Measurements from ENCODE around the gene MYZAP.

Gene MYZAP

GRCh38 chr15:57591822-57592367 lies at the start of gene MYZAP:
TSS of gene MYZAP (plus strand) at chr15:57591904. CDS start at chr15:57592035, 131 bp downstream.
- peak; percentile 37 for DNase-seq (ENCODE audit: low read depth)

DNA sequence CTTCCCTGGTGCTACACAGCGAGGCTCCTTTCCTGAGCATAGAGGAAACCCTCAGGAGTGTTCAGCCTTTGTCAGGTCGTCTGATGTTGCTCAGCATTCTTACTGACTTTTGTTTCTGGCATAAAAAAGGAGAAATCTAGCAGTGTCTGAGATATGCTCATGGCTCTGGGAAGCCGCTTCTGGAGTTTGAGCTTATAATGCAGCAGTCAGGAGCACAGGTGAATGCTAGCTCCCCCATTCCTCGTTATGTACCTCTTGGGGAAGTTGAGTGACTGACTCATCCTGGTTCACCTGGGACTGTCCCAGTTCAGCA lies 49.2 kb upstream of the MYZAP start:
- no peak for DNase-seq (ENCODE audit: low read depth)

DNA sequence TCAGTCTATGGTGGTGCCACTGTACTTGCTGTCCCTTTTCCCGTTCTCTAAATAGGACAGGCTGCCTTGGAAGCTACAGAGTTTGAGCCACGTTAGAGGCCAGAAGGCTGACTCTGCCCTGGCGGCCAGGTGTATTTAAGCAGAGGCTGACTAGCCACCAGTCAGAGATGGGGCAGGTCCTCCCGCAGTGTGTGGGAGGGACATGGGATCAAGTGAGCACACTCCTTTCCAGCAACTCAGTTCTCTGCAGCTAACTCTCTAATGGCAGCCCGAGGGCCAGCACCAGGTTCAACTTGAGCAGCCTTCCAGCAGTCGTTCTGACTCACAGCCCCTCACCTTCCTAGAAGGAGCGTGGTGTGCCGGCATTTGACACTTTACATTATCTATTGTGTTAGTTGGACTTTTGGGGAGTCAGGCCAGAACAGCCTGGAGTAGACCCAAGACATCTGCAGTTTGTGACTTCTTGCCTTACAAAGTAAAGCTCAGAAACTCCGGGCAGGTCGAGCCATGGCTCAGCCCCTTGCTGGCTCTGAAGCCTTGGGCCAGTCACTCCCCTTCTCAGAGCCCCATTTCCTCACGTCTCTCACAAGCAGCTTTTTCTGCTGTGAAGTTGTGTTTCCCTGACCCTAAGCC lies 46.7 kb upstream of the MYZAP start:
- no peak for DNase-seq (ENCODE audit: low read depth)

DNA sequence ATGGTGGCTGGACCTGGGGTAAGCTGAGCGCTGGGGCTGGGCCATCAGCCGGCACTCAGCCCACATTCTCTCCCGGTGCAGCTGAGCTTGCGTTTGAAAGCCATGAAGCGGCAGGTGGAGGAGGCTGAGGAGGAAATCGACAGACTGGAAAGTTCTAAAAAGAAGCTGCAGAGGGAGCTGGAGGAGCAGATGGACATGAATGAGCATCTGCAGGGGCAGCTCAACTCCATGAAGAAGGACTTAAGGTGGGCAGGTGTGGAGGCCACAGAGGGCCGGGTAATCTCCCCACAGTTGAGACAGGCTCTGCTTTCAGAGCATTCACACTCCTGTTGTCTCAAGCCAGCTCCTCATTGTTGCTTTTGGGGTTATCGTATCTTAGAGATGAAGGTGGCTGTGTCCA lies 45.7 kb upstream of the MYZAP start:
- DNase-seq (ENCODE audit: low read depth) = no peak

DNA sequence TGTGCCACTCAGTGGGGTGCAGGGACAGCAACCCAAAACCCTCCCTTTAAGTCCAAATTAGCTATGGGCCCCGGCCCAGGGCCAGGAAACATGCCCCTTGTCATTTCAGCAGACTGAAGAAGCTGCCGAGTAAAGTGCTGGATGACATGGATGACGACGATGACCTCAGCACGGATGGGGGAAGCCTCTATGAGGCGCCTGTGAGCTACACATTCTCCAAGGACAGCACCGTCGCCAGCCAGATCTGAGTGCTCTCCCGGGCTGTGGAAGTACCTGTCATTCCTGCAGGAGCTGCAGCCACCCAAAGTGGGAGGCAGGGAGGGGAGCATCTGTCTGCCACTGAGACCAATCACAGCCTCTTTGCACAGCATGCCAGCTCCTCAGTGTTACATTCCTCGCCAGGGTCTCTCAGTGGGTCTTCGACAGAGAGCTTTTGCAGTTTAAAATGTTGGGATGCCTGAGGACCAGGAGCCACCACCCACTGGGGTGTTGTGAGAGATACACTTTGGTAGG lies 44.4 kb upstream of the MYZAP start:
- DNase-seq (ENCODE audit: low read depth) = no peak

DNA sequence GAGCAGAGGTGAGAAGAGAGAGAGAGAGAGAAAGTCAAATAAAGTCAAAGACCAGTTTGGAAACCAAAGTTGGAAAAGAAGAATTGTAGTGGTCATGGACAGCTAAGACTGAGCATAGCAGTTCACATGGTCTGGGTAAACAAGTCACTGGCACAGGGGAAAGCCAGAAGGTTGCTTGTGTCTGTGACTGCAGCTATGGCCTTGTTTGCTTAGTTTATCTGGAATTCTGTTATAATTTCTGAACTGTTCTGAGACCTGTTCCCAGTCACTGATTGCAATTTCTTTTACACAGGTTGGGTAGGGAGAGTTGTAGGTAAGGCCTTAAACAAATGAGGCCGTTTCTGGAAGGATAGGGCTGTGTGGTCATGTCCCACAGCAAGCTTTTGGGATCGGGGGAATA lies 43.4 kb upstream of the MYZAP start:
- DNase-seq (ENCODE audit: low read depth) = no peak

DNA sequence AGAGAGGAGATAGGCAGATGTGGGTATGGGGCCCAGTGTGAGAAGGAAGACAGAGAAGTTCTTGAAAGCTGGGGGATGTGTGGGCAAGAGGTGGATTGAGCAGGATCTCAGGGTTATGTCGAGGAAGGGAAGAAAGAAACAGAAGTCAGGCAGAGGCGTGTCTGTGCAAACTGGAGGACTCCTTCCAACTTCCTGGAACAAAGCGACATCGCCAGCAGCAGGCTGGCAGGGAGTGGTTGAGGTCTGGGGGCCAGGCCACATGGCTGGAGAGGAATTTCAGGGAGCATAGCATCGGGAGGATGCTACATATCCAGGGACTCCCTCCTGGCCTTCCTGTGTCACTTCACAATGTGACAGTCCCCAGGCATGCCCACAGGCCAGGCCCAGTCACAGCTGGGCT lies 42.9 kb upstream of the MYZAP start:
- no peak for DNase-seq (ENCODE audit: low read depth)

GRCh38 chr15:57549935-57550334 lies 41.8 kb upstream of the MYZAP start:
- DNase-seq (ENCODE audit: low read depth) = no peak

DNA sequence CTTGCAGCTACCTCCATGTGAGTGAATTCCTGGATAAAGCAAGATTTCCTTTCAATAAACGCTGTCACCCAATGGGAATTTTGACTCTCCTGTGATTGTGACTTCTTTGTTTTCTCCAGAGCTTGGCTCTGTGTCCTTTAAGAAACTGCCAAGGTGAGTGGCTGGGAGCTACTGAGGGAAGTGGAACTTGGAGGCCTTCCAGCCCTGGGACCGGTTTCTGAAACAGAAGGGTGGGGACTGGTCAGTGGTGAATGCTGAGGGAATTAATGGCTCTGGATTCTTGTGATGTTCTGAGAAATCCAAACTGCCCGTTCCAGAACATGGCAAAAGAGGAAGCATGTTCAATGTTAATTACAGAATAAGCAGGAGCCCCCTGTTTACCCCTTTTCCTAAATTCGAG lies 41.1 kb upstream of the MYZAP start:
- no peak for DNase-seq (ENCODE audit: low read depth)

DNA sequence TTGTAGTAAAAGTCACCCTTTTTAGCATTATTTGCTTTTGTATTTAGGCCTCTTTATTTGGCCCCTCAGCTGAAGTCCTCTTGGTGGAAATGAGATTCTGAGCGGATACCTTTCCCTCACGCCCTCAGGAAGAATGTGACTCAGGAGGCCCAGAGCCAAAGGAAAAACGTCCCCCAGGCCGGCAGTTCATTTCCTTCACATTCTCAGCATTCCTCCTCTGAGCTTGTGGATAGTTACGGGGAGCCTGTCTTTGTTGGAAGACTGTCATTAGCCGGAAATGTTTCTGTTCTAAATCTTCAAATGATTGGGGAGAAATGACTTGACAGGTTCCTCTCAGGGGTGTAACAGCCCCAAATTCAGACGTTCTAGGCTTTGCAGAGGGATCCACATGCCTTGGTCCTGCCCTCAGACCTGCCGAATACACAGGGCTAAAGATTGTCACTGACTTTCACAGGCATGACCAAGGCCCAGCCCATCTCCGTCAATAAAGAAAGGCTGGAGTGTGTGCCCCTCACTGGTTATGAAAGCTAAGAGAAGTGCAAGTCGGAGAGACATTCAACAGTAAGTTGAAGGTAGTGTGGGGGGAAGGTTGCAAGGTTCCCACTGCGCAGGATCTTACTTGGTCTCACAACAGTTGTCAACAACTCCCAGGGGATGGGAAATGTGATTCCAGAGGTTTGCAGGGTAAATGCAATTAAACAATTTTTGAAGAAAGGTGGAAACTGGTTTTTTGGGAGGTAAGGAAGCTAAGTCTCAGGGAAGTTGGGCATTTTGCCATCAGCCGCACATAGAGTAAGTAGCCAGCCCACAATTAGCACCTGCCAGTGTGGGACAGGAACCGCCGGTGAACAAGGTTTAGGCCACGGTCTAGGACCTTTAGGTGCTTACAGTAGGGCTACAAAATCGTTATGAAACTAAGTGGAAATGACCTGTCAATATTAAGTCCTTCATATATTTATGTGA lies 39.7 kb upstream of the MYZAP start:
- DNase-seq (ENCODE audit: low read depth) = no peak

DNA sequence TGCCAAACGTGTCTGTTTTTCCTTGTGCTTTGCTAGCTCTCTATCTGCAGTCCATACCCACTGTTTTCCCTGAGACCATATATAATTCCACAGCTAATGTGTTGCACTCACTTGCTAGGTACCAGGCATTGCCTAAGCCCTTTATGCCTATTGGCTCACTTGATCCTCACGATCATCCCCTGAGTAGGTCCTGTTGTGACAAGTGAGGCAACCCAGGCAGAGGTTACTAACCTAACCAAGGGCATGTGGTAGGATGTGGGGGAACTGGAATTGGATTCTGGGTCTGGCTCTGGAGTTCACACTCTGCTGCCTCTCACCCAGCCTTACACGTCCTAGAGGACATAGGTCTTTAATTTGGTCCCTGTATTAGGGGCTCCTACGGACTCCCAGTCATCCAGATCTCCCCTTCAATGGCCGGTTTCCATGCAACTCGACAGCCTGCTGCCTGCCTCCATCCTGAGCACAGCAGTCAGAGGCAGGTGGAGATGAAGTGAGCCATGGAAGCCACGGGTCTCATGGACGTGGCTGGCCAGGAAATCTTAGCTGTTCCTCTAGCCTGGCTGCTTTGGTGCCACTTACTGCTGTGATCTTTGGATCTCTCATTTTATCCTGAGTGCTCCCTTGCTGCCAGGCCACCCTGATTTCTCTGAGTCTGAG lies 38.9 kb upstream of the MYZAP start:
- DNase-seq (ENCODE audit: low read depth) = no peak

DNA sequence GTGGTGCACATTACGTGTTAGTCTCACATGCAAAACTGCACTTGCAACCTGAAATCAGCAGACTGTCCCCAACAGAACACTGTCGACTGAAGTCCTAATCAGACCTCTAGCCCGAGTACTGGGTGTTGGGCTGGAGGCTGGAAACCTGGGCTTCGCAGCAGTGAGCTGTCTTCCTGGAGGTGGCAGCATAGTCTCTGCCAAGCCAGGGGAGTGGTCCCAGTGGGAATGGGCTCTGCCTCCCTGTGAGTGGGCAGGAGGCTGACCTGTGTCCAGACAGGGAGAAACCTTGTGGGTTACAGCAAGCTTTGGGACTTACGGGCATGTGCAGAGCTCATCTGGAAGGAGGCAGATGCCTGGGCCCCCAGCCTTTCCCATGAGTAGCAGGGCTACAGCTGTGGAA lies 38.2 kb upstream of the MYZAP start:
- DNase-seq (ENCODE audit: low read depth) = no peak

DNA sequence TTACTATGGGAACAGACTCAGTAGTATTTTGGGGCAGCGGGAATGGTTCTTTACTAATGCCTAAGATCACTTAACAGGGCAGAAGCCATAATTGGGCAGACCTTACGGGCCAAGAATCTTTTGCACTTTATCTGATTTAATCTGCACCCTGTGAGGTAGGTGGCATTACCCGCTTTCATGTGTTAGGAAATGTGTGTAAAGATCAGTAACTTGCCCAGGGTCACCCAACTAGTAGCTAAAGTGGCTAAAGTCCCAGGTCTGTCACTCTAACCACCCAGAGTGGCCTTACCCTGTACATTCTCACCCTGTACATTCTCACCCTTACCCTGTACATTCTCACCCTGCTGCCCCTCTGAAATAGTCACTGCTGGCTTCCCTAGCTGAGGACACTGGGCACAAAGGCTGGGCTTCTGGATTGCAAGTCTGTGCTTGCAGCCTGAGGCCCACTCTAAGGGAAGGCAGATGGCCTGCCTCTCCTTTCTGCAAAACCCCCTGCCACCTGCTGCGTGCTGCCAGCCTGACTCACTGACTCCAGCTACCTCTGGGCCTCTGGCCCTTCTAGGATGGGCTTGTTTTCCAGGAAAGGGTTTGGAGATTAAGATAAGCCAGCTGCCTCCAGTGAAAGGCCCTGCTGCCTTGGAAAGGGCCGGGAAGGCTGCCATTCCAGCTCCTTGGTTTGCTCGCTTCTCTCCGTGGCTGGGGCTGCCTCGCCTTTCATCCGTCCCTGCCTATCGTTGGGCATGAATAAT lies 37.5 kb upstream of the MYZAP start:
- no peak for DNase-seq (ENCODE audit: low read depth)

- no peak for DNase-seq (ENCODE audit: low read depth)
Observed at GRCh38 chr15:57554812-57555179, 36.9 kb upstream of the MYZAP start.

DNA sequence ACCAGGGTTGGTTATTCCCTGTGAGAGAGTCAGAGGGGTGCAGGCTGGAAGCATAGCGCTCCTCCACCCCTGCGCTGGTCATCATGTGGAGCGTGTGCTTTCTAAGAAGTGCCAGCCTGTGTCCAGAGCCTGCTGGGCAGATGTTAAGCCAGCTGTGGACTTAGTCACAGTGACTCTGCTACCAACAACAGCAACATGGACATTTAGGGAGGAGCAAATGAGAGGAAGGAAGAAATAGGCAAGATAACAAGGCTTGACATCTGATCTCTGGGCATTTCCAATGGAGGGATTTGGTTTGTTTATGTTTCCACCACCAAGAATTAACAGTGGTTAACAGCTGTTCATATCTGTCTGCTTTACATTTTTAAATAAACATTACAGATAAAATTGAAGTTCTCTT lies 36.4 kb upstream of the MYZAP start:
- DNase-seq (ENCODE audit: low read depth) = no peak

DNA sequence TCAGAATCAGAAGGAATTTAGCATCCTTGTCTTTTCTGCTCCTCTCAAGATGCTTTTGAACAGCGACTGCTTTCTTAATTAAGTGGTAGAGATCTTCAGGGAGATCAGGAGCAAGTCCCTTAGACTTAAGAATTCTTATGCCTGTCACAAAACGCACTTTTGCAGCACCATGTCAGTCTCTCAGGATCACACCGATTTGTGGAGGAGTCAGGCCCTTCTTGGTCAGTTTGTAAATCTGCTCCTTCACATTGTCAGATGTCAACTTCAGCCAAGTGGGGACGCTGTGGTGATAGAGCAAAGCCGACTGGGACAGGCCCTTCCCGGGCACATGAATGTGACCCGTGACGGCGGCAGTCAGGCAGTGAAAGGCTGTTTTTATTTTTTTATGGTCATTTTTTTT lies 35.7 kb upstream of the MYZAP start:
- no peak for DNase-seq (ENCODE audit: low read depth)

DNA sequence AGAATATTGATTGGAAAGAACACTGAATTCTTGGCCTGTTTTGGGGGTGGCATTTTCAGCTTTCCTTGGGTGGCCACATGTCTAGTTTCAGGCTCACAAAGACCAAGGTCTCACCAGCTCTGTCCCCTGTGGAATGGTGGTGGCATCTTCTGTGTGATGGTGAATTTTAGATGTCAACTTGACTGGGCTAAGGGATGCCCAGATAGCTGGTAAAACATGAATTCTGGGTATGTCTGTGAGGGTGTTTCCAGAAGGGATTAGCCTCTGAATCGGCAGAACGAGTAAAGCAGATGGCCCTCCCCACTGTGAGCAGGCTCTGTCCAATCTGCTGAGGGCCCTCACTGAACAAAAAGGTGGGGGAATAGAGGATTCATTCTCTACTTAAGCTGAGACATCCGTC lies 34.4 kb upstream of the MYZAP start:
- DNase-seq (ENCODE audit: low read depth) = no peak

- no peak for DNase-seq (ENCODE audit: low read depth)
Observed at GRCh38 chr15:57557810-57558209, 33.9 kb upstream of the MYZAP start.

DNA sequence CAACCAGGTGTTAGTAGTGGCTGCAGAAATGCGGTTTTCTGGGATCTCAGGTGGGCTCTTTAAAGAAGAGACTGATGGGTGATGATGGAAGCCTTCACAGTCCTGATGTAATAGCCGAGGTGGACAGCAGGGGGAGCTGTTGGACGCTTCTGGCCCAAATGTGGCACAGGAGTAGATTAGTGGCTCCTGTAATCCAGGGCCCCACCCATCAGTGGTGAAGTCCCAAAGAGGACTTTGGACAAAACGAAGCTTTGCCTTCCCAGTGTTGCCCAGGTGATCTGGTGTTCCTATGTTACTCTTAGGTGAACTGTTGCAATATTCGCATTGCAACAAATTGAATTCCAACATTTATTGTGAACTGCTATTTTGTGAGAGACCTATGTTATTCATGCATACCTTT lies 31.8 kb upstream of the MYZAP start:
- peak; percentile 66 for DNase-seq (ENCODE audit: low read depth)

DNA sequence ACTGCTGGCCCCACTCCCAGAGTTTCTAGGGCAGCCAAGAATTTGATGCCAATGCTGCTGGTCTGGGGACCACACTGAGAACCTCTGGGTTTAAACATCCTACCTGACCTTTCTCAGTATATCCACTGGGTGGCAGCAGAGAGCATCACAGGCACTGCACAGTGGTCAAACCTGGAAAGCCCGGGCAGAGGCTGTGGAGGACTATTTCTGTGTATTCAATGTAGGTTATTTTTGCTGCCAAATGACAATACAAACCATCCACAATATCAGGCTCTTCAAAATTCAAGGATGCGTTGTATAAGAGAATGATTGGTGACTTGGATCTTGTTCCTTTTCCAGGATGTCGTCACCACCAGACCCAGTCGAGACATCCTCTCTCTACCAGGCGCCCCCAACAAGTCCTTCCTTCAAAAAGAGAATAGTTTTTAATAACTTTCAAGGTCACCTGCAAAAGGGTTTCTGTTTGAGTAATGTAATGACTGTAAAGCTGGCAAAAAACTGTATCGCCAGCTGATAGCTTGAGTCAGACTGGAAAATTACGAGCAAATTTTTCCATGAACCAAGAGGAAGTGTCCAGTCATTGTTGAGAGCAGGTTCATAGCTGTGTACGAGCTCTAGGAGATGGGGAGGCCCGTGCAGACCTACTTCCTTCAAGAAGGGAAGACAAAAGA lies 30.5 kb upstream of the MYZAP start:
- DNase-seq (ENCODE audit: low read depth) = peak; percentile 54

GRCh38 chr15:57562196-57562769 lies 29.4 kb upstream of the MYZAP start:
- no peak for DNase-seq (ENCODE audit: low read depth)
